GM12872 (cell line): ENCODE measurements around the gene PRADC1.

Source experiments
- CTCF ChIP-seq: IDR thresholded peaks from 3 replicates; pipeline ENCODE4 v1.5.1; 2011; ENCODE audit warnings: low read depth, mild to moderate bottlenecking, low read length, moderate library complexity; ENCODE audit not compliant: insufficient read depth

The PRADC1 gene

DNA sequence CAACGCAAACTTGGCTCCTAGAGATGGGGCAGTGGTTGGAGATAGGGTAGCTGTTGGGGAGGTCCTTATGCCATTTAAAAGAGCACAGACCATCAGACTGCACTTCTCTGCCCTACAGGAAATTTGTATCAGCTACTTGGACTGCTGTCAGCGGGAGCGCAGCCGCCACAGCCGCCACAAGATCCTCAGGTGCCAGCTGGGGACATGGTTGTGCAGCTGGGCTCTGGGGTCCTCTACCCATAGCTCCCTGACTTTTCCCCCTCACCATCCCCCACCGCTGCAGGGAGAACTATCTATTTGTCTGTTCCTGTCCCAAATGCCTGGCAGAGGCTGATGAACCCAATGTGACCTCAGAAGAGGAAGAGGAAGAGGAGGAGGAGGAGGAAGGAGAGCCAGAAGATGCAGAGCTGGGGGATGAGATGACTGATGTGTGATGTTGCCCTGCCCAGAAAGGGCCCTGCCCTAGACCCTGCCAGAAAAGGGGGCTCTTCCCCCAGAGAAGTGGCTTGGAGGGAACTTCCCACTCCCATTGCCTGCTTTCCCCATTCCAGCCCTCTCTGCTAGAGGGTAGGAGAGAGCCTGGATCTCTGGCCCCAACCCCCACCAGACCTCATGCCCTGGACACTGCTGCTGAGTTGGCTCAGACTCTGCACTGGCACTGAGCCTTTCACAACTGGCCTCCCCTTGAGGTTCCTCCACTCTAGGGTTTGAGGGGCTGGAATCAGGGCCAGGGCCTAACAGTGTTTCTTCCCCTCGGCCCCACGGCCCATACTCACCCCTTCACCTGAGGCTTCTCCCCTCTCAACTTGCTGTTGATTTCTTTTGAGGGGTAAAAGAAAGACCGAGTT, 7.3 kb downstream of the PRADC1 start:
- TF ChIP-seq CTCF, result no peak

DNA sequence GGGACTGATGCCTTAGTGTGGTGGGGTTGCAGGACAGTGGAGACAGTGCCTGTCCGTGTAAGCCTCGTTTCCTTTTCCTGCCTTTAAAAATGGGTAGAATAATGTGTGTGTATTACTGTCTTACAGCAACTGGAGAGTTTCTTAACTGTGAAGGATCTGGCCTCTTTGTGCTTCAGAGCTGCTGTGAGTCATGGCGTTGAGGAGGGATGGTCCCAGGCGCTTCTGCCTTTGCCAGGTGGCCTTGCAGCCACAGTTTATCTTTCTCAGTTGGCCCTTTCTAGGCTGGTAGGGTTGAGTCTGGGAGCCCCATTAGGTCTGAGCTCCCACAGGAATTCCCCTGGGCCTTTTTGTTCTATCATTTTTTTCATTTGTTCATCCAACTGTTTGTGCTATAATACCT, 9.2 kb downstream of the PRADC1 start:
- TF ChIP-seq CTCF, result no peak

- no peak for TF ChIP-seq CTCF
Measured at GRCh38 chr2:73218298-73218697, 14.7 kb downstream of the PRADC1 start.

DNA sequence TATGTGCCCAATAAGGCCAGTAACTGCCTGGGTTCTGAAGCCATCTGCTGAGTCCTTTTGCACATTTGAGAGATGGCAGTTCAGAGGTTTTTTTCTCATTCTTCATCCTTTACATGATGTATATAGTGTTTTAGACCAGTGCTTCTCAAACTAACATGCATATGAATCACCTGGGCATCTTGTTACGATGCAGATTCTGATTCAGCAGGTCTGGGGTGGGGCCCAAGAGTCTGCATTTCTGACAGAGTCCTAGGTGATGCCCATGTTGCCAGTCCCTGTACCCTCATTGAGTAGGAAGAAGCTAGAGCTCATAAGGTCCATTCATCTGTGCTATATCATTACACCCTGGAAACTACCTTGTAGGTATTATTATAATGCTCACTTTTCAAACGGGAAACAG, 15.2 kb downstream of the PRADC1 start:
- TF ChIP-seq CTCF, result no peak

- no peak for TF ChIP-seq CTCF
Measured at GRCh38 chr2:73217160-73217559, 15.9 kb downstream of the PRADC1 start.

GRCh38 chr2:73215254-73215653, 17.8 kb downstream of the PRADC1 start:
- TF ChIP-seq CTCF, result no peak

DNA sequence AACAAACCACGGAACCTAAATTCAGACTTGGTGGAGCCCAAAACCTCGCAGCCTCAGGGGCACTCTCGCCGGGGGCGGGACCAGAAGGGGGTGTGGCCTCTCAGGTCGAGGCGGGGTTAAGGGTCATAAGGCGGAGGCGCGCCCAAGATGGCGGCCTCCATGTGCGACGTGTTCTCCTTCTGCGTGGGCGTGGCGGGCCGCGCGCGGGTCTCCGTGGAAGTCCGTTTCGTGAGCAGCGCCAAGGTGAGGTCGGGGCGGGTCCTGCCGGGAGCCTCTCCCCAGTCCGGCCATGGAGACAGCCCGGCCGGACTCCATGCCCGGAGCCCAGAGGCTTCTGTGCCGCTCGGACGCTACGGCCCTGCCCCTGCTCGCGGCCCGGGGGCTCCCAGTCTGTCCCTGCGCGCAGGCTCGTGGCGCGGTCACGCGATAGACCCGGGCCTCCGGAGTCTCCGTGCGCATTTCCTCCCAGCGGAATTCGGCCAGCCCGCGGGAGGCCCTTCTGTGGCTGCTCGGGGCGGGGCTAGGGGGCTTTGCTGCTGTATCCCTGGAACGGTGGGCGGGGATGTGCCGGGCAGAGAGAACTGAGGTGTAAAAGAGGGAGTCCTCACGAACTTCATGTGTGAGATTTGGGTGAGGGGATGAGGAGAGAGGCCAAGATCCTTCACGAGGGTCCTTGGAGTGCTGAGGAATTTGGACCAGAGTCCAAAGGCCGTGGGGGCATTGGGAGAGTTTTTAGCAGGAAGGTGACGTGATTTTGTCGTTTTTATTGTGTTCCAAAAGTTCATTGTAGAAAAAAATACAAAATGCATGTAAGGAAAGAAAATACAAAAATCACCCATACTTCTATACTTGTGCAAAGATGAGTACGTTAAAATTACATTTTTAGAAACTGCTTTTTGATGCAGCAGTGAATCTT, 18.7 kb downstream of the PRADC1 start, which contains the start of gene SMYD5:
Gene SMYD5 (plus strand): TSS at position 126 of the 916 bp plus-strand sequence. CDS start 22 bp downstream, at position 148.
- TF ChIP-seq CTCF, result no peak
